HG03378 (cell line): ENCODE results near the gene CKLF.
A peak's percentile ranks its signal among the peaks of the same experiment; 100 is the strongest.
"Not testable (repeated sequence)": the region's sequence is repeated elsewhere in the genome, so short reads cannot be mapped to it uniquely, and the experiment has no call there.

ENCODE experiments used
- ATAC-seq: cut with Tn5 transposase; IDR thresholded peaks from one replicate; pipeline ENCODE4 v1.9.1; 2021; ENCODE audit warnings: mild to moderate bottlenecking, moderate library complexity; ENCODE audit not compliant: unreplicated experiment

Gene CKLF

DNA sequence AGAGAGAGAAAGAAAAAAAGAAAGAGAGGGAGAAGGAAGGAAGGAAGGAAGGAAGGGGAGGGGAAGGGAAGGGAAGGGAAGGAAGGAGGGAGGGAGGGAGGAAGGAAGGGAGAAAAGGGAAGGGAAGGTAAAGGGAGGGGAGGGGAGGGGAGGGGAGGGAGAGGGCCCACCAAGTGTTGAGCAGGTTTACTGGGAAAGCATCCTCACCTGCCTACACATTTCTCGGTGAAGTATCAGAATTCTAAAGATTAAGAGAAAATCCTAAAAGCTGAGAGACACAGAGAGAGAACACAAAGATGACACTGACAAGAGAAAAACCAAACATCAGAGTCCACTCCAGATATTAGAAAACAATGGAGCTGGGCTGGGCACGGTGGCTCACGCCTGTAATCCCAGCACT lies 39.9 kb downstream of the CKLF start:
- ATAC-seq: no peak

DNA sequence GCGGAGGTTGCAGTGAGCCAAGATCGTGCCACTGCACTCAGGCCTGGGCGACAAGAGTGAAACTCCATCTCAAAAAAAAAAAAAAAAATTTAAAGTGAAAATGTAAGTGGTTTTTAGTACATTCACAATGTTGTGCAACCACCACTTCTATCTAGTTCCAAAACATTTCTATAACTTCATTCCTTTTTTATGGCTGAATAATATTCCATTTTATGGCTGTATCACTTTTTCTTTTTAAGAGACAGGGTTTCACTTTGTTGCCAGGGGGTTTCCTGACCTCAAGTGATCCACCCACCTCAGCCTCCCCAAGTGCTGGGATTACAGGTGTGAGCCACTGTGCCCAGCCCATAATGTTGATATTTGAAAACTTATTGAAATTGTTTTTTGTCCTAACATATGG lies 40.4 kb downstream of the CKLF start:
- ATAC-seq: no peak

DNA sequence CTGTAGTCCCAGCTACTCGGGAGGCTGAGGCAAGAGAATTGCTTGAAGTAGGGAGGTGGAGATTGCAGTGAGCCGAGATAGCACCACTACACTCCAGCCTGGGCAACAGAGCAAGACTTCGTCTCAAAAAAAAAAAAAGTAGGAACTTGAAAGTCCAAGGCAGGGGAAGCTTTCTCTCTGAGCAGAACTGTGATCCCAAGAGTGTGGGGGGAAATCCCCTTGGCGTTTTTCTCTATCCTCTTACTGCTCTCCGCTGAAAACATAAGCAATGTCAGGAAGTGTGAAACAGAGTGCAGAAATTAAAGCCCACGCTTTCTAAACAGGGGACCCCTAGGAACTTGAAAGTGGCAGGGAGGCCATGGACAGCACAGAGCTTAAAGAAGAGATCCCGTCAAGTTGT lies 42.4 kb downstream of the CKLF start:
- ATAC-seq: no peak

DNA sequence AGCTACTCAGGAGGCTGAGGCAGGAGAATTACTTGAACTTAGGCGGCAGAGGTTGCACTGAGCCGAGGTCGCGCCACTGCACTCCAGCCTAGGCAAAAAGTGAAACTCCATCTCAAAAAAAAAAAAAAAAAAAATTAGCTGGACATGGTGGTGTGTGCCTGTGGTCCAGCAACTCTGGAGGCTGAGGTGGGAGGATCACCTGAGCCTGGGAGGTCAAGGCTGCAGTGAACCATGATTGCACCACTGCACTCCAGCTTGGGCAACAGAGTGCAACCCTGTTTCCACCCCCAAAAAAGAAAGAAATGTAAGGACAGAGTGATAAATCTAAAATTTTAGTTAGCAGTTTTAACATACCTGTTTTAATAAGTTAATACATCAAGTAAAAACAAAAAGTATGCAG lies 44.2 kb downstream of the CKLF start:
- ATAC-seq: not testable (repeated sequence)

DNA sequence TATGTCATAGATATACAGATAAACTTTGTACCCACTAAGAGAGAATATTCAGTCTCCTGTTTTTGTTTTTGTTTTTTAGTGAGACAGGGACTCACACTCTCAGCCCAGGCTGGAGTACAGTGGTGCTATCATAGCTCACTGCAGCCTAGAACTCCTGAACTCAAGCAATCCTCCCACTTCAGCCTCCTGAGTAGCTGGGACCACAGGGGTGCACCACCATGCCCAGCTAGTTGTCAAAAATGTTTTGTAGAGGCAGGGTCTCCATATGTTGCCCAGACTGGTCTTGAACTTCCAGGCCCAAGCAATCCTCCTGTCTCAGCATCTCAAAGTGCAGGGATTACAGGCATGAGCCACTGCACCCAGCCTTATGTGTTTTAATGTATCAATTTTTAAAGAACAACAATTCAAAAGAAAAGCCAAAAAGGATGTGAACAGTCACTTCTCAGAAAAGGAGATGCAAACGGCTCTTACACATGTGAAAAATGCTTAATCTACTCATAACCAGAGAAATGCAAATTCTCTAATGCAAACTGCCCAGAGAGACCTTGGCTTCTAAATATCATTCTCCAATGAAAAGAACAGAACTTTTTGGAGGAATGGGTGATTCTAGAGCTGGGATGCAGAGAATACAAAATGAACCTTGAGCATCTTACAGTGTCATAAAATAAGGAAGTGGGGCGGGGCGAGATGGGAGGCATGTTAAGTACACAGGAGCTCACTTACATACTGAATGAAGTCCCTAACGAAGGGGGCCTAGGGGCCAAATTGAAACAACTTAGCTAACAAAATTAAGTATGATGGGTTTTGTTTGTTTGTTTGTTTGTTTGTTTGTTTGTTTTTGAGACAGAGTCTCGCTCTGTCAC lies 44.8 kb downstream of the CKLF start:
- ATAC-seq: no peak

DNA sequence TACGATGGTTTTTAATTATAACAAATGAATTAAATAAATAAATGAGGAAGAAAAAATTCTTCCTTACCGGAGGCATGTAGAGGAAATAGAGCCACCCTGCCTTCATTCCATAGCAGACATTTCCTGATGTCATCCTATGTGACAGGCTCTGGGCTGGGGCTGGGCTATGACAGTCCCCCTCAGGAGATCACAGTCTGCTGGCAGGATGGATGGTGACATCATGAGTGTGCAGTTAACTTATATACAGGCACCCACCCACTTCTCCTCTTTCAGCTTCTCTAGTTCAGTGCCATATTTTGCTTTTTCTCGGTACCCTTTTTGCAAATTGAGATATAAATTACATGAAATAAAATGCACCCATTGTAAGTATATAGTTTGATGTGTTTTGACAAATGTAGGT lies 45.7 kb downstream of the CKLF start:
- no peak for ATAC-seq

DNA sequence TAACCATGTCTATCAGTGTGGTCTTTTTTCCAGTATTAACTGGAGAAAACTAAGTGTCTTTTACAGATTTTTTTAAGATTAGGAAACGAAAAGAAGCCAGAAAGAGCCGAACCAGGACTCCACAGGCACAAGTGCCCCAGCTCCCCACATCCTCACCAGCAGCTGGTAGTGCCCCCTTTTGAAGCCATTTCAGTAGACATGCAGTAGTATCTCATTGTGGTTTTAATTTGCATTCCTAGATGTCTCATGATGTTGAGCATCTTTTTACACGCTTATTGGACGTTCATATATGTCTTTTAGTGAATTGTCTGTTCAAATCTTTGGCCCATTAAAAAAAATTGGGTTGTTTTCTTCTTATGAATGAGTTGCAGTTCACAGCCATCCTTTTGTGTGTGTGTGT lies 47.4 kb downstream of the CKLF start:
- no peak for ATAC-seq

DNA sequence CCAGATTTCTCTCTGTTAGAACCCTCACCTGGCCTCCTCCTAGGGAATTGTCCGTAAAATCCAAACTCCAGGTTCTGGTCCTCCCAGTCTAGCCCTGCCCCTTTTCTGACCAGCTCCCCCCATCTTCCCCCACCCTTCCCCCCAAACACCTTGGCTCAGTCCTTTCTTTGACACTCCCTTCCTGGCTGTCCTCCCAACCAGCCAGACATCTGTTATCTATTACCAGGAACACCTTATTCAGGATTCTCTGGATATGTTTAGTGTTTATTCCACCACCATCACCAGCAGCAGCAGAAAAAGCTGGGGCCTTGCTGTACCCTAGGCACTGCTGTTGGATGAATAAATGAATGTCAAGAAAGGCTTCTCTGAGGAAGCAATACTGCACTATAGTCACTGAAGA lies 48.1 kb downstream of the CKLF start:
- no peak for ATAC-seq

DNA sequence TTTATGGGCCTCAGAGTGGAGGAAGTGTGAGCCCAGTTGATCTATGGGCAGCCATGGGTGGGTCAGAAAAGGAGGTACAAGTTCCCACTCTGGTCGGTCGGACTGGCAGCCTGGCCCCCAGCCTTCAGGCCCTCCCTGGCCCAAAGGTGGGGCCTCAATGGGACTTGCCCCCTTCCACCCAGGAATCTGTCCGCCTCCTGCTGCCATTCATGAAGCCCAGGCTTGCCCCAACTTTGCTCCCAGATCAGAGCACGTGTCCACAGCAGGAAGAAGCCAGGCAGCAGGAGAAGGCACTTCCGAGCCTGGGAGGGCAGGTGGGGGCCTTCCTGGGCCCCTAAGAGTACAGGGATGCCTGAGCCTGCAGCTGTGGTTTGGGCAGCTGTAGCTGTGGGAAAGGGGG lies 49.1 kb downstream of the CKLF start:
- no peak for ATAC-seq

DNA sequence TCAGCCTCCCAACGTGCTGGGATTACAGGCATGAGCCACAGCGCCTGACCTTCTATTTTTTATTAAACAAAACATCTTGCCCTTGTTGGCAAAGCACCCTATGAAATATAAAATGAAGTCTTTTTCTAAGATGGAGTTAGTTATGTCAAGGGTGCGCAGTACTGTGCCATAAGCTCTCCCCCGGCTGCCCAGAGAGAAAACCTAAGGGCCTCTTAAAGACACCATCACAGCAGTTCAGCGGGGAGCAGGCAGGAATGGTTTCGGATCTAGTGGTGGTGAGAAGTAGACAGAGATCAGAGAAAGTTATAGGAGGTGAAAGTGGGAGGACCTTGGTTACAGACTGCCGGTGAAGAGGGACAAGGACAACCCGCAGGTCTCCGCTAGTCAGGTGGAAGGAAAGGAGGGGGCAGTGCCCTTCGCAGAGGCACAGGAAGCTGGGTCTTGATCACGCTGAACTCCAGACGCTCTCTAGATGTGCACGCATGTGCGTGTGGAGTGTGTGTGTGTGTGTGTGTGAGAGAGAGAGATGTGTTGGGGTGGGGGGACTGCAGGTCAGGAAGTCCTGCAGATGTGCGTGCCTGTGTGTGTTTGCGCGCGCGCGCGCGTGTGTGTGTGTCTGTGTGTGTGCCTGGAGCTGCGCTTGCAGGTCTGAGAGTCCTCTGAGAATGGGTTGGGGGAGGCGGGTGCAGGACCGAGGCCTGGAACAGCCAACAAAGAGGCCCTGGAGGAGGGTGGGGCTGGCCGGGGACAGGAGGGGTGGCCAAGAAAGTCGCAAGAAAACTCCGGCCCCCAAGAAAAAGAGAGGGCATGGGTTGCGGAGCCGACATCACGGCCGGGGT lies 51.4 kb downstream of the CKLF start:
- no peak for ATAC-seq

DNA sequence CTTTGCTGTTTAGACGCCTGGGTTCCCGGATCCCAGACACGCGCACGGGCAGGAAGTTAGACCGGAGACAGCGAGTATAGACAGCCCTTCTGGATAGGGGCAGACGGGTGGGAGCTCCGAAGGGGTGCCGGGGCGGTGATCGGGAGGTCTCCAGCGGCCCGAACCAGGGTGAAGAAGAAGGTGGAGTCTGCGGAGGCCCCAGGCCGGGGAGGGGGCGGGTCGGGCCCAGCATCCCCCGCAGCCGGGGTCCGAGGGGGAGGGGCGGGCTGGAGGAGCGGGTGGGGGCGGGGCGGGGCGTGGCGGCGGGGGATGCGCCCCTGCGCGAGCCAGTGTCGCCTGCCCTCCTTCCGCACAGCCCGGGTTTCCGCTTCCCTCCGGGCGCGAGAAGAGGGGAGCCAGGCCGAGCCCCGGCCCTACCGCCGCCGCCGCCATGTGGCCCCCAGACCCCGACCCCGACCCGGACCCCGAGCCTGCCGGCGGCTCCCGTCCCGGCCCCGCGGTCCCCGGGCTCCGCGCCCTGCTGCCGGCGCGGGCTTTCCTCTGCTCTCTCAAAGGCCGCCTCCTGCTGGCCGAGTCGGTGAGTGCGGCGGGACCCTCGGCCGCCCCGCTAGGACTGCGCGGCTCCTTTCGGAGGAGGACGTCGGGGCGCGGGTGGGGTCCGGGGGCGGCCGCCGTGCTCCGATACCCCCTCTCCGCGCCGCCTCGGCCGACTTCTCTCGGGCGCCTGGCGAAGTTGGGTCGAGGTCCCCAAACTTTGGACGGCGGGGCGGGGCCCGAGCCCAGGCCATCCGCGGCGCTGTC lies 52.2 kb downstream of the CKLF start, which contains the start of gene CMTM3:
CMTM3 (plus strand) TSS at position 329 of the 801 bp plus-strand sequence; CDS start at position 431, 102 bp downstream.
- no peak for ATAC-seq

DNA sequence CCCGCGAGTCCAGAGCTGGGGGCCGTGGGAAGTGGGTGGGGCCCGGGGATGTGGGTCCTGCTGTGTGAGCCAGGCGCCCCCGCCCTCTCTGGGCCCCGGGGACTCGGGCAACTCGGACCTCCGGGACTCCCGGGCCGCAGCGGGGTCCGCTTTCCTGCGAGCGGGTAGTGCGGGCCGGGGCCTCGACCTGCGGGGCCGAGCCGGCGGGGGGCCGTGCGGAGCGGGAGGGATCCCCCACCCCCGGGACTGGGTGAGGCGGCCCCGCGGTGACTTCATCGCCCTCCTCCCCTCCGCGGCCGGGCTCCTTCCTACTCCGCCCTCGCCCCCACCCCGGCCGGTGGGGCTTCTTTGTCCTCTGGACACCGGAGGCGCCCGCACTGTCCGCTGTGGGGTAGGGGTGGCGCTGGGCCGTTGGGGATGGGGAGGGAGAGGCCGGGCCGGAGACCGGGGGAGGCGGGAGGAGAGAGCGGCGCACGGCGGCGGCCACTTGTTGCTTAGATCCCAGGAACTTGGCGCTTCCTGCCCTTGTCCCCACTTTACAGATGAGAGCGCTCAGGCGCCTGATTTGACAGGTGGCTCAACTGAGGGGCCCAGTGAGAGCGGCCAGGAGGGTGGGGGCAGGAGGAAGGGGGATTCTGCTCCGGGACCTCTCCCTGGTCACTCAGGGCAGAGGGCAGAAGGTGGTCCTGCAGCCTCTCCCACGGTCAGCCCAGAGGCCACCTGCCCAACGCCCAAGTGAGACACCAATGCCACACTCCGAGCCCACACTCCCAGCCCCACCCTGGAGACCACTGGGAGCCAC lies 53.0 kb downstream of the CKLF start:
- no peak for ATAC-seq

DNA sequence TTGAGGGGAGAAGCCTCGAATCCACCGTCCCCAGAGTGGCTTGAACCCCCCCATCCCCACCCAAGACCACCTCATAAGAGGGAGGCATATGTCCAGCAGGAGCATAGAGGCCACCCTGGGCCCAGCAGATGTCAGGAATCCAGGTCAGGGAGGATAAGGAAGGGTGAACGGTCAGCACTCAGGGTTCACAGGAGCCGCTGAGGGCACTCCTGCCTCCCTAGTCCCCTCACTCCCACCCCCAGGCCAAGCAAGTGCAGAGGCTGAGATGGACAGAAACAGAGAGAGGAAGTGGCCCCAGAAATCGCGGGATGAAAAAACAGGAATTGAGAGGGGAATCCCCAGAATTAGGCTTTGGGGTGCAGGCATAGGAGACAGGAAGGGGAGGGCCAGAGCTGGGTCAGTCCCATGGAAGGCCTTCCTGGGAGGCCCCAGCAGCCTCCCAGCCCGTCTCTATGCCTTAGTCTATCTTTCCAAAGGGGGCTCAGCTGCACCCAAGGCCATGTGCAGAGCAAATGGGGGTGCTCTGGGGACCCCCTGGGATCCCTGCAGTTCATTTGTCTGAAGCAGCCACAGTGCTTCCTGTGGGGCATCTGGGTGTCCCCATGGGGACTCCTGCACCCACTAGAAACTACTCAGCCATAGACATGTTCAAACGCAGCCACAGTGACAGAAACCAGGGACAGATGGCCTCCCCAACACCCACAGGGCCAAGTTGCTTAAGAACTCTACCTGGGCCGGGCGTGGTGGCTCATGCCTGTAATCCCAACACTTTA lies 53.8 kb downstream of the CKLF start:
- peak; percentile 75 for ATAC-seq

DNA sequence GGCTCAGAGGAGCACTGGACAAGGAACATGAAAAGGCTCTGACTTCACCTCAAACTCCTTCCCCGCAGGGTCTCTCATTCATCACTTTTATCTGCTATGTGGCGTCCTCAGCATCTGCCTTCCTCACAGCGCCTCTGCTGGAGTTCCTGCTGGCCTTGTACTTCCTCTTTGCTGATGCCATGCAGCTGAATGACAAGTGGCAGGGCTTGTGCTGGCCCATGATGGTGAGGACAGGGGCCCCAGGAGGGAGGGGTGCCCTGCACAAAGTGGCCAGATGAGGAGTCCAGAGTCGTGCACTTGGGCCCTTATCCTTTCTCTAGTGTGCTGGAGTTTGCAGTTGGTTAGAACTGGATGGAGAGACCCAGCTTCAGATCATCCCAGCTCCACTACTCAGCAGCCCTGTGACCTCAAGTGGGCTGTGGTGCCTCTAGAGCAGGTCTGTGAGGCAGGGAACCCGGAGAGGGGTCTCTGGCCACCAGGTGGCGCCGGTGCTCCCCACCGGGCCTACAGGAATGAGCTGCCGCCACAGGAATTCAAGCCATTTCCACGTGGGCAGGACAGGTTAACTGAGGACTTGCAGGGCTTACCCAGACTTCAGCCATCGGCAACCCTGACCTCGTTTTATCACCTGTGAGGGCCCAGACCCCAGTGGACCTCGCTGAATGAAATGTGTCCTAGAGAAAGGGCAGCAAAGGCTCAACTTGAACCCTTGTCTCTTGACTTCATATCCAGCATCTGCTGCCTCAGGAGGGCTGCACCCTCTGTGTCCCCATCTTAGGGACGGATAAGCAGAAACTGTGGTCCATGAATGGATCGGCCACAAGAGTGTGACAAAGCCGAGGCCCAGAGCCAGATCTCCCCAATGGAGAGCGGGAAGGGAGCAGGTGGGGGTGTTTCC lies 56.1 kb downstream of the CKLF start:
- ATAC-seq: no peak

DNA sequence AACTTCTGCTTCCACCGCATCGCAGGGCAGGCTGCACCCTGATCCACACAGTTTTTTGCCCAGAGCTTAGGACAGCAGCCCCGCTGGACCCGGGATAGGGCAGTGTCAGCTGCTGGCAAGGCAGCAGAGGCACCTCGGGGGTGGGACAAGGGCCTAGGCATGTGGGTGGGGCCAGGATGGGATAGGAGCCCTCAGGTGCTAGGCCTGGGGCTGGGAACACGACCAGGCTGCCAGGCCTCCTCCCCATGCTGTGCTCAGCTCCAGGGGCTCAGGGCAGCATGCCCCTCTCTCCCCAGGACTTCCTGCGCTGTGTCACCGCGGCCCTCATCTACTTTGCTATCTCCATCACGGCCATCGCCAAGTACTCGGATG lies 56.7 kb downstream of the CKLF start:
- no peak for ATAC-seq

DNA sequence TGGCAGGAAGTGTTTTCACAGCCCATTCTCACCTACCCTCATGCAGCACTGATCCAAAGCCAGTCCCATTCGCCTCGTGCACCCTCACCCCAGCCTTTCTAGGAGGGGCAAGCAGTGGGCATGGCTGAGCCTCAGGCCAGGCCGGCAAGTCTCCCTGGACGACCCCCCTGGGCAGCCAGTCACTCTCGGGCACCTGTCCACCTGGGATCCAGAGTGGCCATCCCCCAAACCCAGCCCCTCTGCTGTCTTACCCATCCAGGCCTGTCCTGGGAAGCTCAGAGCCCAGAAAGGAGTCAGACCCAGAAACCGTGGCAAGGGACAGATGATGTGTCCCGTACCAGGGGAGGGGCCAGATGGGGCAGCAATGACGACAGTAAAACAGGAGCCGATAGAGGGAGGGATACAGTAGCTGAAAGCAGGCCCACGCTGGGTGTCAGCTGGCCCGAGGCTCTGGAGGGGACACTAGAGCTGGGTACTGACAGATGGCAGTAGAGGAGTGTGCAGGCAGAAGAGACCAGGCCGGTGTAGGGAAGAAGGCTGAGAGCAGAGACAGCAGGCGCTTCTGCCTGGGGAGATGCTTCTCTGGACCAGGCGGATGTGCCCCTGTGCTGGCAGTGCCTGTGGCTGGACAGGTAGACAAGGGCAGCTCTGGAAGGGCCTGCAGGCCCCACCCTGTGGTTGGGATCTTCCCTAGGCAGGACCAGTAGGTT lies 57.9 kb downstream of the CKLF start:
- no peak for ATAC-seq

DNA sequence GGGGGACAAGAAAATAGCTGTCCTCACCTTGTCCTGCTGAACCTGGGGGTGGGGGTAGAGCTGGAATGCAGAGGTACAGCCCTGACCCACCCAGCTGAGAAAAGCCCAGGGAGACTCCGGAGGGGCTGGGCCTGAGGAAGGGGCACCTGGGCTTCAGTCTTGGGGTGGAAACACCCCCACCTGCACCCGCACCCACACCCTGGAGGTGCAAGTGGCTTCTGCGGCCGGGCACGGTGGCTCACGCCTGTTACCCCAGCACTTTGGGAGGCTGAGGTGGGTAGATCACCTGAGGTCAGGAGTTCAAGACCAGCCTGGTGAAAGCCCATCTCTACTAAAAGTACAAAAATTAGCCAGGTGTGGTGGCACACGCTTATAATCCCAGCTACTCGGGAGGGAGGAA lies 59.5 kb downstream of the CKLF start:
- not testable (repeated sequence) for ATAC-seq

DNA sequence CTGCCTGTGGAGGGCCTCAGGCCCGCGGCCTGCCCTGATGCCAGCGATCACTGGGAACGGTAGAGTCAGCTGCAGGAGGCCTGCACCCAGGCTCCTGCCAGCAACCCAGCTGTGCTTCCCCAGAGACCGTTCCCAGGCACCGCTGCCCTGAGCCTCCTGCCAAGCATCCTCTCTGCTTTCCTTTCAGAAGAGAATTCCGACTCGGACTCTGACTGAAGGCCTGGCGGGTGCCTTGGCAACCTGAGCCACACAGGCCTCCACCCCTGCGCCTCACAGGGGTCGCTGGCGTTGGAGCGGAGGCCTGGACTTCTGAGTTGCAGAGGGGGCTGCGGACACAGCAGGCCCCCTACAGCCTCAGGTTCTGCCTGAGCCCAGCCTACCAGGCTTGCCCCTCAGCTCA lies 60.0 kb downstream of the CKLF start:
- no peak for ATAC-seq
